22Rv1 (cell line): ENCODE measurements around the gene NFE2L3.

Source experiments
- H3K27ac ChIP-seq: fragments of 450-650 bp; 2 replicates; pipeline ENCODE4 v1.5.1; 2017
- CTCF ChIP-seq: fragments of 450-650 bp; IDR thresholded peaks from 2 replicates; pipeline ENCODE4 v1.5.1; 2017; ENCODE audit warnings: mild to moderate bottlenecking
- ZFX ChIP-seq: fragments of 450-650 bp; IDR thresholded peaks from 2 replicates; pipeline ENCODE4 v1.6.1; 2017; ENCODE audit warnings: antibody characterized with exemption, borderline replicate concordance

Gene NFE2L3

GRCh38 chr7:26151953-26152781 lies at the start of gene NFE2L3:
NFE2L3 (plus strand) TSS chr7:26152198; CDS start chr7:26152499, 301 bp downstream.
- H3K27ac ChIP-seq, result peak within 1 kb of the TSS; percentile 42; the same call in 1 of the 2 replicates

GRCh38 chr7:26103596-26103995 lies 48.4 kb upstream of the NFE2L3 start:
- no peak overlapping the region for H3K27ac ChIP-seq

More at GRCh38 chr7:26151953-26152781, at the start of gene NFE2L3:
- TF ChIP-seq ZFX (no peak), CTCF (peak; percentile 27)

GRCh38 chr7:26105236-26105635 lies 46.8 kb upstream of the NFE2L3 start:
- no peak for TF ChIP-seq CTCF
- TF ChIP-seq ZFX, result no peak
- no peak overlapping the region for H3K27ac ChIP-seq

More at GRCh38 chr7:26103596-26103995, 48.4 kb upstream of the NFE2L3 start:
- TF ChIP-seq ZFX, result no peak
- no peak for TF ChIP-seq CTCF

GRCh38 chr7:26105931-26106330 lies 46.1 kb upstream of the NFE2L3 start:
- H3K27ac ChIP-seq, result no peak overlapping the region
- TF ChIP-seq ZFX, result no peak

- TF ChIP-seq ZFX (no peak), CTCF (no peak)
- no peak overlapping the region for H3K27ac ChIP-seq
These were observed 39.7 kb upstream of the NFE2L3 start for GRCh38 chr7:26112203-26112740.

GRCh38 chr7:26115650-26116049 lies 36.3 kb upstream of the NFE2L3 start:
- no peak overlapping the region for H3K27ac ChIP-seq
- no peak for TF ChIP-seq CTCF

- no peak overlapping the region for H3K27ac ChIP-seq
- TF ChIP-seq CTCF (no peak), ZFX (no peak)
These were observed 34.7 kb upstream of the NFE2L3 start for GRCh38 chr7:26117142-26117807.
